Fibroblast of lung (primary cell): ENCODE results near the gene OR2H2.

ENCODE experiments used
- CTCF ChIP-seq, 2 donors: IDR thresholded peaks in 1 of 2; conservative IDR thresholded peaks in 1 of 2; 1 replicate in 1 of 2; 2 replicates in 1 of 2; pipeline ENCODE4 v1.5.1; 2011 to 2012; ENCODE audit warnings: low read length in 2 of 2, control low read depth in 1 of 2, inconsistent platforms in 1 of 2, low read depth in 1 of 2, mild to moderate bottlenecking in 1 of 2
- EZH2 ChIP-seq: IDR thresholded peaks from 2 replicates; pipeline ENCODE4 v1.5.1; 2012; ENCODE audit warnings: low read length, control low read depth, mild to moderate bottlenecking; ENCODE audit errors: missing control alignments

- TF ChIP-seq CTCF (conservative IDR thresholded peaks at IDR 0.05 in 1 of 2, IDR thresholded peaks at IDR 0.05 in 1 of 2; ENCODE audit: low read depth in 1 of 2, low read length in 2 of 2) (no peak), EZH2 (no peak)
These were observed 6.8 kb downstream of the OR2H2 start for GRCh38 chr6:29591677-29592076.
